ENCODE measurements around the gene ZFP36L2.

The ZFP36L2 gene

GRCh38 chr2:43268066-43268953 is 41.9 kb upstream of the ZFP36L2 start (continued):
- no peak for TF ChIP-seq ZC3H10 (CRISPR knock-in tag; IDR thresholded peaks at IDR 0.05)

GRCh38 chr2:43267381-43267780 is 41.0 kb upstream of the ZFP36L2 start:
- 0 out of 2 replicates have a peak, but pooled peaks have one; percentile 9 for TF ChIP-seq GLIS3 (CRISPR knock-in tag; IDR thresholded peaks at IDR 0.05)
- TF ChIP-seq ZNF8 (CRISPR knock-in tag; IDR thresholded peaks at IDR 0.05): no peak
- 0 out of 2 replicates have a peak, but pooled peaks have one; percentile 25 for TF ChIP-seq ZNF70 (CRISPR knock-in tag; IDR thresholded peaks at IDR 0.05)
- no peak for TF ChIP-seq OSR1 (CRISPR knock-in tag; IDR thresholded peaks at IDR 0.05)
- TF ChIP-seq CSRNP3 (CRISPR knock-in tag; IDR thresholded peaks at IDR 0.05): 0 out of 2 replicates have a peak, but pooled peaks have one; percentile 19
- TF ChIP-seq, protein P1, sequence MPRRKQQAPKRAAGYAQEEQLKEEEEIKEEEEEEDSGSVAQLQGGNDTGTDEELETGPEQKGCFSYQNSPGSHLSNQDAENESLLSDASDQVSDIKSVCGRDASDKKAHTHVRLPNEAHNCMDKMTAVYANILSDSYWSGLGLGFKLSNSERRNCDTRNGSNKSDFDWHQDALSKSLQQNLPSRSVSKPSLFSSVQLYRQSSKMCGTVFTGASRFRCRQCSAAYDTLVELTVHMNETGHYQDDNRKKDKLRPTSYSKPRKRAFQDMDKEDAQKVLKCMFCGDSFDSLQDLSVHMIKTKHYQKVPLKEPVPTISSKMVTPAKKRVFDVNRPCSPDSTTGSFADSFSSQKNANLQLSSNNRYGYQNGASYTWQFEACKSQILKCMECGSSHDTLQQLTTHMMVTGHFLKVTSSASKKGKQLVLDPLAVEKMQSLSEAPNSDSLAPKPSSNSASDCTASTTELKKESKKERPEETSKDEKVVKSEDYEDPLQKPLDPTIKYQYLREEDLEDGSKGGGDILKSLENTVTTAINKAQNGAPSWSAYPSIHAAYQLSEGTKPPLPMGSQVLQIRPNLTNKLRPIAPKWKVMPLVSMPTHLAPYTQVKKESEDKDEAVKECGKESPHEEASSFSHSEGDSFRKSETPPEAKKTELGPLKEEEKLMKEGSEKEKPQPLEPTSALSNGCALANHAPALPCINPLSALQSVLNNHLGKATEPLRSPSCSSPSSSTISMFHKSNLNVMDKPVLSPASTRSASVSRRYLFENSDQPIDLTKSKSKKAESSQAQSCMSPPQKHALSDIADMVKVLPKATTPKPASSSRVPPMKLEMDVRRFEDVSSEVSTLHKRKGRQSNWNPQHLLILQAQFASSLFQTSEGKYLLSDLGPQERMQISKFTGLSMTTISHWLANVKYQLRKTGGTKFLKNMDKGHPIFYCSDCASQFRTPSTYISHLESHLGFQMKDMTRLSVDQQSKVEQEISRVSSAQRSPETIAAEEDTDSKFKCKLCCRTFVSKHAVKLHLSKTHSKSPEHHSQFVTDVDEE (CRISPR knock-in tag; IDR thresholded peaks at IDR 0.05): peak; percentile 95
- TF ChIP-seq POU6F1 (CRISPR knock-in tag; IDR thresholded peaks at IDR 0.05; ENCODE audit: borderline replicate concordance, low read depth): no peak
- peak; percentile 77; the same call in 1 of the 2 replicates for TF ChIP-seq BACH2 (CRISPR knock-in tag; IDR thresholded peaks at IDR 0.05; ENCODE audit: borderline replicate concordance)
- TF ChIP-seq SNAI2 (CRISPR knock-in tag; IDR thresholded peaks at IDR 0.05): peak; percentile 80; the same call in 1 of the 2 replicates
- 0 out of 2 replicates have a peak, but pooled peaks have one; percentile 26 for TF ChIP-seq CREB5 (CRISPR knock-in tag; IDR thresholded peaks at IDR 0.05; ENCODE audit: low read depth)
- peak; percentile 82 for TF ChIP-seq TCF4 (CRISPR knock-in tag; IDR thresholded peaks at IDR 0.05; ENCODE audit: borderline replicate concordance)
- TF ChIP-seq ZFP3 (CRISPR knock-in tag; IDR thresholded peaks at IDR 0.05): peak; percentile 25; the same call in 1 of the 2 replicates
- TF ChIP-seq PPARA (CRISPR knock-in tag; IDR thresholded peaks at IDR 0.05; ENCODE audit: borderline replicate concordance): 0 out of 2 replicates have a peak, but pooled peaks have one; percentile 47
- ATAC-seq: no peak; the same call in 2 of the 3 replicates

GRCh38 chr2:43266711-43267111 is 40.3 kb upstream of the ZFP36L2 start:
- ATAC-seq: no peak
- TF ChIP-seq ZNF8 (CRISPR knock-in tag; IDR thresholded peaks at IDR 0.05) (no peak), TCF4 (CRISPR knock-in tag; IDR thresholded peaks at IDR 0.05; ENCODE audit: borderline replicate concordance) (no peak), ZFP3 (CRISPR knock-in tag; IDR thresholded peaks at IDR 0.05) (no peak), ARNTL (CRISPR knock-in tag; IDR thresholded peaks at IDR 0.05; ENCODE audit: borderline replicate concordance, low read depth) (no peak), POU6F1 (CRISPR knock-in tag; IDR thresholded peaks at IDR 0.05; ENCODE audit: borderline replicate concordance, low read depth) (no peak), ZC3H10 (CRISPR knock-in tag; IDR thresholded peaks at IDR 0.05) (no peak), ISL1 (CRISPR knock-in tag; IDR thresholded peaks at IDR 0.05) (no peak), PPARA (CRISPR knock-in tag; IDR thresholded peaks at IDR 0.05; ENCODE audit: borderline replicate concordance) (no peak), BACH2 (CRISPR knock-in tag; IDR thresholded peaks at IDR 0.05; ENCODE audit: borderline replicate concordance) (no peak), ESRRG (CRISPR knock-in tag; IDR thresholded peaks at IDR 0.05) (no peak), CREB5 (CRISPR knock-in tag; IDR thresholded peaks at IDR 0.05; ENCODE audit: low read depth) (no peak)

Data from SK-N-SH treated with all-trans-retinoic acid at 6 μM for 48 hours (cell line).